Left kidney (tissue), 2 donors: ENCODE data around the gene LYAR. TPM values are rescaled to one million over a fixed set of nuclear protein-coding genes. Genes with fewer than 3 reads are reported as not detected.

Source experiments
- DNase-seq: peaks from one replicate; pipeline ENCODE4 v3.0.0-alpha.2; 2013
- polyA plus RNA-seq: library from polyadenylated mRNA; unstranded; fragments of 120-200 nt; gene quantifications from one replicate; pipeline ENCODE4 v1.2.1, GENCODE V29; 2013; ENCODE audit not compliant: insufficient read length

The LYAR gene
- polyA plus RNA-seq, 1 donor: 19.8 TPM

DNA sequence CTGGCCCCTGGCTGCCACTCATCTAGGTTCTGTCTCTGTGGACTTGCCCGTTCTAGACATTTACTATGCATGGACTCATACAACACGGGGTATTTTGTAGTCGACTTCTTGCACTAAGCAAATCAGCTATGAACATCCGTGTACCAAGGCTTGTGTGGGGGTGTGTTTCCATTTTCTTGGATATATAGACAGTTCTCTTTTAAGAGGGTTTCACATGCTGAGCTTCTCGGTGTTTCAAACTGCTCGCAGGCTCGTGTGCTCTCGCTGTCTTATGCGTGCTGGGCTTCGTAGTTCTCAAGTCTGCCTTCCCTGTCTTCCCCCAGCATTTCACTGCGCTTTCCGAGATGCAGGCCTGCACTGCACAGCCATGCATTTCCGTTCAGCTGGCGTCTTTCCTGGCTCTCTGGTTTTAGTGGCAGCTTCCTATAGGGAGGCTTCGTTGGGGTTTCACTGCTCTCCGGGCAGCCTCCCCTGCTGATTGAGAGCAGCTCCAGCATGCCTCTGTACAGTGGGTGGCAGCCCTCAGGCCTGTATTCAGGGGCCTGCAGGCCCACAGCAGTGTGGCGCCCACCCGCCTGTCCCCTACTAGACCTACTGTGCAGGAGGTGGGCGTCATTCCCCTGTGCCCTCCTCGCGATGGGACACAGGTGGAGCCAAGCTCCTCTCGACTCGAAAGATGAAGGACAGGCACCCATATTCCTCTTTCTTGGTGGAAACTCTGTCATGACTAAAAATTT, 27.7 kb upstream of the LYAR start:
- DNase-seq: no peak

- no peak for DNase-seq
Observed at GRCh38 chr4:4316150-4316495, 26.2 kb upstream of the LYAR start.

- no peak for DNase-seq
Observed at GRCh38 chr4:4315461-4316149, 25.7 kb upstream of the LYAR start.

DNA sequence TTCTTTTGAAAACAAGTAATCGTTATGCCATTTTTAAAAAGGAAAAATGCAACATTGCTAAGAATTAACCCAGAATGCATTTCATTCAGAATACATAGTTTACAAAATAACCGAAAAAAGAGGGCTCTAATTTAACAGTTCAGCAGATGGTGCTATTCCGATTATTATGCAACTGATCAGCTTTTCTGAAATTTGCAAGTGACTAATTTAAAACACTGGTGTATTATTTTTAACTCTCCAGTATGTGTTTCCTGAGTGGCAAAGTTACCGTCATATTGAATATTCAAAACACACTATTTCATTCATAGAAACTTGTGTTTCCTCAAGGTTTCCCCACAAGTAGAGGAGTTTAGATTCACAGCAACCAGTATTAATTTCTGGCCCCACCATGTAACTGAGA, 21.2 kb upstream of the LYAR start:
- DNase-seq: no peak

- no peak for DNase-seq
Observed at GRCh38 chr4:4308800-4309441, 19.0 kb upstream of the LYAR start.

DNA sequence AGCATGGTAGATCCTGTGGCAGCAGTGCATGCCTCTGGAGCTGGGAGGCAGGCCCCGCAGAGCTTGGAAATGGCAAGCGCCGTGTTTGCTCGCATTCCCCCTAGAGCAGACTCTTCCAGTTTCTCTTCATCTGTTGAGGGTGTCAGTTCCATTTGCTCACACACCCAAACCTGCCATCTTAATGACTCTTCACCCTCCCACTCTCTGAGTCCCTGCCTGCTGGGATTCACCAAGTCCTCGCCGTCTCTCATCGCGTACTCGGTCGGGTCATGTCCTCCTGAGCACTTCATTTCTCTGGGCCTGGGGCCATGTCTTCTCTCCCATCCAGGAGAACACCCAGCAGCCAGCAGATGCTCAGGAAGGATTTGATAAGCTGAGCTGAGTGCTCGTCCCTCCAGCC, 17.0 kb upstream of the LYAR start:
- no peak for DNase-seq

DNA sequence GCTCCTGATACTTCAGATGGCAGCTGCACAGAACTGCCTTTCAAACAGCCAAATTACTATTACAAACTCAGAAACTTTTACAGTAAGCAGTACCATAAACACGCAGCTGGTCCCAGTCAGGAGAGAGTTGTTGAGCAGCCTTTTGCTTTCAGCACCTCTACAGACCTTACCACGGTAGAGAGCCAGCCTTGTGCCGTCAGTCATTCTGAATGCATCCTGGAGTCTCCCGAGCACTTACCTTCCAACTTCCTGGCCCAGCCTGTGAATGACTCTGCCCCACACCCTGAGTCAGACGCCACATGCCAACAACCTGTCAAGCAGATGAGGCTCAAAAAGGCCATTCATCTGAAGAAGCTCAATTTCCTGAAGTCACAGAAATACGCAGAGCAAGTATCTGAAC, 12.5 kb upstream of the LYAR start:
- DNase-seq: no peak

DNA sequence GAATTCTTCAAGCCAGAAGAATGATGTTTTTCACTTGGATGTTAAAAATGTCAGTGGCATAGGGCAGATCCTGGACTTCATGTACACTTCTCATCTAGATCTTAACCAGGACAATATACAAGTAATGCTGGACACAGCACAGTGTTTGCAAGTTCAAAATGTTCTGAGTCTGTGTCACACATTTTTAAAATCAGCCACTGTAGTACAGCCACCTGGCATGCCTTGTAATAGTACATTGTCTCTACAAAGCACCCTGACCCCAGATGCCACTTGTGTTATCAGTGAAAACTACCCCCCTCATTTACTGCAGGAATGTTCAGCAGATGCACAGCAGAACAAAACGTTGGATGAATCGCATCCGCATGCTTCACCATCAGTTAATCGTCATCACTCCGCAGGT, 12.0 kb upstream of the LYAR start:
- no peak for DNase-seq

- no peak for DNase-seq
Observed at GRCh38 chr4:4299006-4299405, 9.1 kb upstream of the LYAR start.

DNA sequence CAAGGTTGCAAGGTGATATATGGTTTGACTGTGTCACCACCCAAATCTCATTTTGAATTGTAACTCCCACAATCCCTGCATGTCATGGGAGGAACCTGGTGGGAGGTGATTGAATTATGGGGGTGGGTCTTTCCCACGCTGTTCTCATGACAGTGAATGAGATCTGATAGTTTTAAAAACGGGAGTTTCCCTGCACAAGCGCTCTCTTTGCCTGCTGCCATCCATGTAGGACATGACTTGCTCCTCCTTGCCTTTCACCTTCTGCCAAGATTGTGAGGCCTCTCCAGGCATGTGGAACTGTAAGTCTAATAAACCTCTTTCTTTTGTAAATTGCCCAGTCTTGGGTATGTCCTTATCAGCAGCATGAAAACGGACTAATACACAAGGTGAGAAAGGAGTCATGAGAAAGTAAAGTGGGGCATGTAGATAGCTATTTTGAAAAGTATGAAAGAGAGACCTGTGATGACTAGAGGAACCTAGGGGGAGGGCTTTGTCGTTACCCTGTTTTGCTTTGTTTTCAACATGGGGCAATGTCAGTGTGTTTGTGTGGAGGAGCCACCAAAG, 6.4 kb upstream of the LYAR start:
- DNase-seq: no peak

DNA sequence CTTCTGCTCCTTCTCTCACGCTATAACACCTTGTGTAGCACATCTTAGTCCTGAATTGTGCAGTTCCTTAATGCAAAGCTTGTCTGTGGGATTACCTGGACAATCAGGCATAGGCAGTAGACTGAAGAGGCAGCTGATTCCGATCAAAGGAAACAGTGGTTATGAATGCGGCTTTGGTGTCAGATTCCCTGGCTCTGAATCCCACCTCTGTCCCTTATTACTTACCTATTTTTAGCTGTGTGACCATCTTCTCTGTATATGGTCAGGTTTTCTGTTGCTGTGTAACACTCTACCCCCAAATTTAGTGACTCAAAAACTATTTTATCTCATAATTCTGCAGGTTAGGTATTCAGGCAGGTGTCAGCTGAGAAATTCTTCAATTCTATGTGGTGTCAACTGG, 3.3 kb upstream of the LYAR start:
- no peak for DNase-seq

DNA sequence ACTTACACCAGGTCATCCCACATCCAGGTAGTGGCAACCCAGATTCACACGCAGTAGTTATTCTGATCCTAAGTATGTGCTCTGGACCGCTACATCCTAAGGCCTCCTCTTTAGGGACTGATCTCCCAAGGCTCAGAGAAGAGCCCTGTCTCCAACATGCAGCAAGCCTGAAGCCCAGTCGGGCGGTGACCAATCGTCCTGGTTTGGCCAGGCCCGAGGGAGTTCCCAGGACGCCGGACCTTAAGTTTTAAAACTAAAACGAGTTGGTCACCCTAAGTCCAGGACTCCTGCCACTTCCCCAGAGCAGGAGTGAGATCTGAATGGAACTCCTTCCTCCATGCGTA, 385 bp downstream of the LYAR start:
- no peak for DNase-seq

- DNase-seq: no peak
Observed at GRCh38 chr4:4289055-4289454, 899 bp downstream of the LYAR start.

DNA sequence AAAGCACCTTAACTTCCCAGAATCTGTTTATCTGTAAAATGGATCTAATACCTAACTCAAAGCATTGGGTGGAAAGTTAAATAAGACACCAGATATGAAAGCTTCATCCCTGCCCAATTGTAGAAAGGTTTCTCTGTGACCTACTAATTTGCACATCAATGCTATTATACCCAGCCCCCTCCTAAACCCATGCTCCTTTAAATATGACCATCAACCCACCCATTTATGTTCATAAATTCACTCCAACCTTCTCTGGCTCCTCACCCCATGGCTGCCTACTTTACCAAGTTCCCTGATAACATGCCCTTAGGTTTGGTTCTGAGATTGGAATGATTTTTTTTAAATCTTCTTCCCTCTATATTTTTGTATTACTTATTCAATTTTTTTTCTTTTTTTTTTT, 1.9 kb downstream of the LYAR start:
- DNase-seq: no peak

- no peak for DNase-seq
Observed at GRCh38 chr4:4284827-4285618, 4.9 kb downstream of the LYAR start.

GRCh38 chr4:4281787-4282186, 8.2 kb downstream of the LYAR start:
- DNase-seq: no peak

DNA sequence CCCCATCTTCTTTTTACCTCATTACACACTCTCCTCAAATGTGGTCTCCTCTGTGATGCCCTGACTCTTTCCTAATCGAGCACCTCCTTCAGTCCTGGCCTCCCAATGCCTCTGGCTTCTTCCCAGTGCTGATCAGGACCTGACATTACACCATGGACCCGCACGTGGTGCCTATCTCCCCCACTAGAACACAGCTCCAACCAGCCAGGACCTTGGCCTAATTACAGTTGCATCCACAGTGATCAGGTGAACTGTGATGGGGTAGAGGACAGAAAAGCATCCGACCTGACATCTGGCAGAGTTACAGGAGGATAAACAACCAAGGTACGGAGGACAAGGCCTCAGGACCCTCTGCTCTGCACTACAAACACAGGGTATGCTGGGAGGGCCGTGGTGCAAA, 12.4 kb downstream of the LYAR start:
- no peak for DNase-seq

GRCh38 chr4:4274226-4274625, 15.7 kb downstream of the LYAR start:
- DNase-seq: no peak

- no peak for DNase-seq
Observed at GRCh38 chr4:4271912-4272311, 18.0 kb downstream of the LYAR start.

DNA sequence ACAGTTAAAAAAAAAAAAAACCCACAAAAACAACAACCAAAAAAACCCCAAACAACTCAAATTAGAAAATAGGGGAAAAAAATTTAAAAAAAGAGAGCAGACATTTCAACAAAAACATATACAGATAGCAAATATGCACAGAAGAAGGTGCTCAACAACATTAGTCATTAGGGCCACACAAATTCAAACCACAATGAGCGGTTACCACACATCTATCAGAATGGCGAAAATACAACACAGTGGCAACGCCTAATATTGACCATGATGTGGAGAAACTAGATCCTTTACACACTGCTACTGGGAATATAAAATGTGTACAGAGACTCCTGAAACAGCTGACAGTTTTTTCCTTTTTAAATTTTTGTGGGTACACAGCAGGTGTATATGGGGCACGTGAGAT, 19.4 kb downstream of the LYAR start:
- no peak for DNase-seq

- no peak for DNase-seq
Observed at GRCh38 chr4:4269856-4270255, 20.1 kb downstream of the LYAR start.

DNA sequence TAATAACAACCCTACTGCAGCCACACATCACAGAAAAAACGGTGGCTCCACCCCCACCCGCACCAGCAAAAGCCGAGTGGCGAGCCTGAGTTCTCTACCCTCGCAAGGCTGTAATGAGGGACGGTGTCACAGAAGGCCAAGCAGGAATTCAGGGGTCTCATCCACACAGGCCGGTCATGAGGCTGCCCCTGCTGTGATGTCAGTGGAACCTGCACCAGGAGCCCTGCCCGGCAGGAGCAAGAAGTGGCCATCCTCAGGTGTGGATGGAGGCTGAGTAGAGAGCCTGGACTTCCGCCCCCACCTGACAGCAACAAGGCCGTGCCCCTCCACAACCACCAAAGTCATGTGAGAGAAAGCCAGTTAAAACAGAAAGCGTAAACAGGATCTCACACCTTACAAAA, 20.6 kb downstream of the LYAR start:
- no peak for DNase-seq

DNA sequence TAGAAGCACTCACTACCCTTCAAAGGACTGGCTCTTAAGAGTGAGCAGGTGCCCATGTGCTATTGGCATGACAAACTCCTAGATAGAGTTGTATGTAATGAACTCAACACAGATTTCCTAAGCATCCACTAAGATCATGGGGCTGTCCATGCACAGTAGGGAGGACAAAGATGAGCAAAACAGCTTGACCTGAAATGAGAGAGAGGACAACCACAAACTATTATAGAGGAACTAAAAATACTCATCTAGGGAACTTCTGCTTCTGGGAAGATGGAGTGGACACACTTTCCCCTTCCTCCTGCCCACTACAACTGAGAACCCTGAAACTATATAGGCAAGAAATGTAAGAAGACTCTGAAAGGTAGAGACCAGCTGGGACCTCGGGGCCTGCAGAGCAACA, 21.2 kb downstream of the LYAR start:
- no peak for DNase-seq
